GM12878 (cell line): ENCODE measurements around the gene TRAPPC11. TPM values are rescaled to one million over a fixed set of nuclear protein-coding genes. Genes with fewer than 3 reads are reported as not detected.

Experiments used
- ATAC-seq: fragments of 200-7000 bp; cut with Tn5 transposase; 3 replicates; pipeline ENCODE4 v1.9.1; 2020; ENCODE audit warnings: mild to moderate bottlenecking, moderate library complexity
- BruUV-seq: library from RNA; stranded (reverse); fragments of 400-500 nt; replicated peaks from 2 replicates; lab custom pipeline; 2021; lab: Mats Ljungman, UMichigan
- CTCF ChIA-PET: fragments of 300-600 bp; sonication (Branson Sonifier 250); formaldehyde crosslinking; extraction: SDS; loops from one replicate; lab custom pipeline; 2021; ENCODE audit warnings: inconsistent platforms; lab: Yijun Ruan, JAX
- POLR2A ChIA-PET: fragments of 350-600 bp; formaldehyde crosslinking; extraction: SDS; loops from one replicate; lab custom pipeline; 2021; ENCODE audit warnings: inconsistent platforms; lab: Charles Lee
- RAD21 ChIA-PET: fragments of 300-600 bp; sonication (Branson Sonifier 250); formaldehyde crosslinking; loops from one replicate; lab custom pipeline; 2023; ENCODE audit warnings: antibody characterized with exemption; ENCODE audit not compliant: unreplicated experiment; lab: Charles Lee
- SMC1A ChIA-PET: fragments of 300-600 bp; sonication (Branson Sonifier 250); formaldehyde crosslinking; loops from one replicate; lab custom pipeline; 2023; ENCODE audit not compliant: unreplicated experiment, uncharacterized antibody; lab: Charles Lee
- DNase-seq: peaks from one replicate; pipeline ENCODE4 v3.0.0-alpha.2; 2011; ENCODE audit warnings: low read depth, low spot score
- FAIRE-seq: peaks from 3 replicates; lab custom pipeline; 2011; peaks lifted over from hg19 to GRCh38; lab: Jason Lieb, UNC
- H2AFZ ChIP-seq: 2 replicates; pipeline ENCODE4 v1.6.0; 2011; ENCODE audit warnings: low read depth, low read length, control low read depth; ENCODE audit not compliant: control insufficient read depth
- H3K27ac ChIP-seq: 2 replicates; pipeline ENCODE4 v1.5.1; 2011; ENCODE audit warnings: control low read depth; ENCODE audit not compliant: control insufficient read depth, insufficient read depth
- H3K27me3 ChIP-seq, 2 experiments: replicated peaks in 1 of 2; 2 replicates each; pipeline versions ENCODE4 v1.6.0 to v1.6.1; 2011; ENCODE audit warnings: low read length in 1 of 2; ENCODE audit not compliant: control insufficient read depth in 2 of 2, insufficient read depth in 2 of 2
- H3K36me3 ChIP-seq, 2 experiments: 2 replicates each; pipeline ENCODE4 v1.5.1; 2011; ENCODE audit warnings: low read length in 1 of 2; ENCODE audit not compliant: control insufficient read depth in 2 of 2, insufficient read depth in 2 of 2
- H3K4me1 ChIP-seq: 2 replicates; pipeline ENCODE4 v1.6.1; 2011; ENCODE audit warnings: mild to moderate bottlenecking, low read length, moderate library complexity, mixed read lengths; ENCODE audit not compliant: control insufficient read depth, insufficient read depth
- H3K4me2 ChIP-seq: 2 replicates; pipeline ENCODE4 v1.6.0; 2011; ENCODE audit warnings: control low read depth; ENCODE audit not compliant: control insufficient read depth, insufficient read depth
- H3K4me3 ChIP-seq: fragments of 200-600 bp; sonication (generic); 2 replicates; pipeline ENCODE4 v1.5.1; 2016
- H3K79me2 ChIP-seq: 2 replicates; pipeline ENCODE4 v1.6.0; 2011; ENCODE audit warnings: low read length; ENCODE audit not compliant: control insufficient read depth, insufficient read depth
- H3K9ac ChIP-seq: 2 replicates; pipeline ENCODE4 v1.8.0; 2011; ENCODE audit warnings: low read length, control low read depth, mixed read lengths; ENCODE audit not compliant: control insufficient read depth, insufficient read depth
- H3K9me3 ChIP-seq: replicated peaks from 3 replicates; pipeline ENCODE4 v1.5.1; 2011; ENCODE audit warnings: mild to moderate bottlenecking, low read length; ENCODE audit not compliant: control insufficient read depth, insufficient read depth
- H4K20me1 ChIP-seq: 2 replicates; pipeline ENCODE4 v1.6.0; 2011; ENCODE audit not compliant: control insufficient read depth, insufficient read depth
- BACH1 ChIP-seq: fragments of 450-650 bp; IDR thresholded peaks from 2 replicates; pipeline ENCODE4 v1.6.1; 2017; ENCODE audit warnings: mild to moderate bottlenecking, borderline replicate concordance
- CBX5 ChIP-seq: sonication (generic); IDR thresholded peaks from 2 replicates; pipeline ENCODE4 v1.6.1; 2016; ENCODE audit warnings: low read depth, moderate library complexity, mild to moderate bottlenecking, inconsistent platforms
- IRF4 ChIP-seq: IDR thresholded peaks from 2 replicates; pipeline ENCODE4 v1.6.1; 2011; ENCODE audit warnings: low read depth, low read length
- IRF5 ChIP-seq: fragments of 450-650 bp; IDR thresholded peaks from 2 replicates; pipeline ENCODE4 v1.6.1; 2017; ENCODE audit warnings: borderline replicate concordance
- MYC ChIP-seq: IDR thresholded peaks from 2 replicates; pipeline ENCODE4 v1.6.1; 2011; ENCODE audit warnings: mild to moderate bottlenecking, low read length, moderate library complexity, inconsistent platforms; ENCODE audit not compliant: insufficient read depth, insufficient replicate concordance, insufficient read length, severe bottlenecking
- NFIC ChIP-seq: IDR thresholded peaks from 2 replicates; pipeline ENCODE4 v1.6.1; 2012; ENCODE audit warnings: low read depth, mild to moderate bottlenecking, inconsistent platforms, low read length, moderate library complexity
- PBX3 ChIP-seq: IDR thresholded peaks from 2 replicates; pipeline ENCODE4 v1.6.1; 2011; ENCODE audit warnings: mild to moderate bottlenecking, low read depth, low read length, moderate library complexity; ENCODE audit not compliant: insufficient replicate concordance
- SREBF1 ChIP-seq: IDR thresholded peaks from 2 replicates; pipeline ENCODE4 v1.6.1; 2012; ENCODE audit warnings: mild to moderate bottlenecking, low read length
- SUPT20H ChIP-seq: IDR thresholded peaks from 2 replicates; pipeline ENCODE4 v1.6.1; 2011; ENCODE audit warnings: low read depth, mild to moderate bottlenecking, low read length, moderate library complexity, borderline replicate concordance; ENCODE audit not compliant: control insufficient read depth
- TCF3 ChIP-seq: IDR thresholded peaks from 2 replicates; pipeline ENCODE4 v1.6.1; 2012; ENCODE audit warnings: low read depth, mild to moderate bottlenecking, low read length, borderline replicate concordance; ENCODE audit not compliant: insufficient read depth
- USF2 ChIP-seq: IDR thresholded peaks from 2 replicates; pipeline ENCODE4 v1.6.1; 2011; ENCODE audit warnings: low read depth, low read length, improper control_type of control experiment, borderline replicate concordance
- YBX1 ChIP-seq: fragments of 450-650 bp; IDR thresholded peaks from 2 replicates; pipeline ENCODE4 v1.6.1; 2016; ENCODE audit warnings: antibody characterized with exemption
- YY1 ChIP-seq: IDR thresholded peaks from 2 replicates; pipeline ENCODE4 v1.6.1; 2011; ENCODE audit warnings: low read depth, mild to moderate bottlenecking, low read length
- ZNF274 ChIP-seq: IDR thresholded peaks from one replicate; pipeline ENCODE4 v1.8.0; 2011; ENCODE audit not compliant: insufficient read length, insufficient read depth
- ZNF592 ChIP-seq: fragments of 450-650 bp; IDR thresholded peaks from 2 replicates; pipeline ENCODE4 v1.6.1; 2017; ENCODE audit warnings: mild to moderate bottlenecking, moderate library complexity
- WGBS: methylation state at CpG from one replicate; pipeline ENCODE4 v1.1.6; 2016; ENCODE audit warnings: low lambda C conversion rate; ENCODE audit not compliant: insufficient replicate concordance, insufficient coverage; ENCODE audit errors: missing lambda C conversion rate; 5-methylcytosine and 5-hydroxymethylcytosine counted together
- in situ Hi-C: fragments of 300-500 bp; cut with MboI; formaldehyde crosslinking; loops from 9 replicates; pipeline ENCODE4 v1.14.3; 2018; ENCODE audit warnings: mixed read lengths
- intact Hi-C: fragments of 100-400 bp; cut with micrococcal nuclease; formaldehyde crosslinking; loops from one replicate; pipeline ENCODE4 v1.14.2; 2022; ENCODE audit not compliant: unreplicated experiment
- polyA plus RNA-seq, 11 experiments: library from polyadenylated mRNA; depleted of rRNA in 4 of 11; unstranded in 6 of 11; stranded (reverse) in 5 of 11; fragments of >200 nt; fragmentation: Nextera tagmentation in 4 of 11; fragmentation: Illumina TruSeq in 1 of 11; extraction: Ambion mirVana in 4 of 11; extraction: Trizol in 1 of 11; gene quantifications; 1 replicate in 1 of 11; 2 replicates in 10 of 11; pipeline versions ENCODE4 v1.2.1 to v1.2.3, GENCODE V29; 2011 to 2016; ENCODE audit warnings: inconsistent platforms in 2 of 11, missing spikeins in 2 of 11, low read depth in 1 of 11
- total RNA-seq, 4 experiments: library from RNA; depleted of rRNA in 3 of 4; stranded (reverse); fragments of >200 nt in 3 of 4; fragmentation: Illumina TruSeq in 1 of 4; extraction: Trizol in 1 of 4; gene quantifications; 2 replicates each; pipeline versions ENCODE4 v1.2.1 to v1.2.3, GENCODE V29; 2013 to 2021

The TRAPPC11 gene
- total and polyA plus RNA-seq, 10 of the 15 experiments (the other 5 are each of a cell fraction or from before 2014, with no cell fraction given), result 7.3 to 40.5 (median 22.3) TPM

GRCh38 chr4:183675625-183676024 is 16.5 kb downstream of the TRAPPC11 start:
- RAD21 ChIA-PET, result interaction anchor here (0.6 to 0.8 kb wide), 2 partner anchors 73 to 74 kb away, joined by 3 read pairs; no protein-coding TSS in a partner anchor
- H3K9me3 ChIP-seq, result no peaks in the 10 kb centered on the region
- H3K4me3 ChIP-seq, result no peak overlapping the region
- no peak overlapping the region for H3K27ac ChIP-seq
- no peak for TF ChIP-seq ZNF274
- TF ChIP-seq USF2, result no peak
- TF ChIP-seq MYC, result no peak
- TF ChIP-seq BACH1, result no peak
- no peak for TF ChIP-seq SREBF1
- no peak for TF ChIP-seq PBX3
- no peak for TF ChIP-seq CBX5
- no peak for TF ChIP-seq YBX1
- no peak for TF ChIP-seq IRF4
- no peak for TF ChIP-seq YY1
- TF ChIP-seq ZNF592, result no peak
- no peak for TF ChIP-seq NFIC
- no peak for TF ChIP-seq TCF3
- no peak for TF ChIP-seq SUPT20H
- TF ChIP-seq IRF5, result no peak
- H3K36me3 ChIP-seq, result peaks cover 2 to 15% of the 10 kb centered on the region in 2 experiments; a peak in 3 of 4 replicates
- no peak overlapping the region for H2AFZ ChIP-seq
- DNase-seq (no peak), FAIRE-seq (no peak), ATAC-seq (no peak)
- 85% methylated on average over 4 of the region's 4 CpGs for WGBS
- in situ Hi-C loops (no loop called here), intact Hi-C loops (no loop called here)
- no peaks in the 10 kb centered on the region for H3K79me2 ChIP-seq
- no peak overlapping the region for H3K9ac ChIP-seq
- H3K4me2 ChIP-seq, result no peak overlapping the region
- no TSS peak for BruUV-seq
- SMC1A ChIA-PET, result interaction anchor here (1.8 kb wide), 1 partner anchor 15 kb away, joined by 5 read pairs; the partner anchor contains the start of gene TRAPPC11
- POLR2A ChIA-PET, result no interaction called here
- CTCF ChIA-PET, result interaction anchor here (1.3 kb wide), 1 partner anchor 34 kb away, joined by 3 read pairs; no protein-coding TSS in a partner anchor
- no peaks in the 10 kb centered on the region for H3K27me3 ChIP-seq
- H4K20me1 ChIP-seq, result no peaks in the 10 kb centered on the region
- no peaks in the 10 kb centered on the region for H3K4me1 ChIP-seq
